IMR-90 (cell line): ENCODE results near the gene OSBPL6. TPM values are rescaled to one million over a fixed set of nuclear protein-coding genes. Genes with fewer than 3 reads are reported as not detected.

ENCODE experiments used
- ATAC-seq: fragments of 200-7000 bp; cut with Tn5 transposase; 2 replicates; pipeline ENCODE4 v1.9.1; 2020; ENCODE audit warnings: low read depth, mild to moderate bottlenecking, moderate library complexity
- BruUV-seq: library from RNA; stranded (reverse); fragments of 400-500 nt; replicated peaks from 2 replicates; lab custom pipeline; 2021; lab: Mats Ljungman, UMichigan
- CTCF ChIA-PET: fragments of 300-600 bp; formaldehyde crosslinking; extraction: SDS; loops from one replicate; lab custom pipeline; 2021; ENCODE audit warnings: antibody characterized with exemption; lab: Yijun Ruan, JAX
- POLR2A ChIA-PET: fragments of 300-600 bp; sonication (Branson Sonifier 250); formaldehyde crosslinking; loops from one replicate; lab custom pipeline; 2022; ENCODE audit warnings: antibody characterized with exemption; ENCODE audit not compliant: unreplicated experiment; lab: Charles Lee
- DNase-seq: peaks from one replicate; pipeline ENCODE4 v3.0.0; 2013
- H2AFZ ChIP-seq: replicated peaks from 2 replicates; pipeline ENCODE3; 2013; ENCODE audit warnings: low read length, mild to moderate bottlenecking; ENCODE audit not compliant: poor library complexity
- H2AK5ac ChIP-seq: 2 replicates; pipeline ENCODE4 v1.6.1; 2013; ENCODE audit warnings: low read depth, low read length, inconsistent platforms
- H2AK9ac ChIP-seq: replicated peaks from 2 replicates; pipeline ENCODE3; 2013; ENCODE audit warnings: mild to moderate bottlenecking, low read depth, low read length, moderate library complexity; ENCODE audit not compliant: poor library complexity
- H2BK120ac ChIP-seq: 2 replicates; pipeline ENCODE4 v1.6.1; 2013; ENCODE audit warnings: low read depth, low read length, inconsistent platforms
- H2BK15ac ChIP-seq: 3 replicates; pipeline ENCODE4 v1.6.1; 2013; ENCODE audit warnings: low read depth, low read length, inconsistent platforms
- H2BK20ac ChIP-seq: 2 replicates; pipeline ENCODE4 v1.6.1; 2013; ENCODE audit warnings: low read depth, mild to moderate bottlenecking, inconsistent platforms, low read length, moderate library complexity
- H2BK5ac ChIP-seq: 2 replicates; pipeline ENCODE4 v1.6.1; 2013; ENCODE audit warnings: mild to moderate bottlenecking, low read depth, low read length, inconsistent platforms; ENCODE audit not compliant: poor library complexity, severe bottlenecking
- H3K14ac ChIP-seq: replicated peaks from 2 replicates; pipeline ENCODE4 v1.6.1; 2013; ENCODE audit warnings: low read depth, low read length, inconsistent platforms
- H3K18ac ChIP-seq: 2 replicates; pipeline ENCODE4 v1.6.1; 2013; ENCODE audit warnings: low read depth, low read length, control low read depth
- H3K23ac ChIP-seq: 2 replicates; pipeline ENCODE4 v1.6.1; 2013; ENCODE audit warnings: low read depth, low read length, inconsistent platforms
- H3K27ac ChIP-seq: 2 replicates; pipeline ENCODE4 v1.5.1; 2013; ENCODE audit warnings: mild to moderate bottlenecking, control low read depth, low read length; ENCODE audit not compliant: insufficient read depth
- H3K27me3 ChIP-seq: 2 replicates; pipeline ENCODE4 v1.6.1; 2013; ENCODE audit warnings: low read length; ENCODE audit not compliant: control insufficient read depth, insufficient read depth
- H3K36me3 ChIP-seq: 2 replicates; pipeline ENCODE4 v1.6.1; 2013; ENCODE audit warnings: low read length, mixed read lengths; ENCODE audit not compliant: control insufficient read depth, insufficient read depth
- H3K4ac ChIP-seq: 2 replicates; pipeline ENCODE4 v1.6.1; 2013; ENCODE audit warnings: low read depth, low read length, inconsistent platforms
- H3K4me1 ChIP-seq: 2 replicates; pipeline ENCODE4 v1.6.1; 2013; ENCODE audit warnings: low read length, mixed read lengths; ENCODE audit not compliant: control insufficient read depth, insufficient read depth
- H3K4me2 ChIP-seq: 2 replicates; pipeline ENCODE4 v1.6.1; 2013; ENCODE audit warnings: low read depth, mild to moderate bottlenecking, control low read depth, low read length, moderate library complexity
- H3K4me3 ChIP-seq: 2 replicates; pipeline ENCODE4 v1.5.1; 2013; ENCODE audit warnings: low read depth, mild to moderate bottlenecking, control low read depth, low read length, moderate library complexity; ENCODE audit not compliant: insufficient read depth
- H3K56ac ChIP-seq: 2 replicates; pipeline ENCODE4 v1.6.1; 2013; ENCODE audit warnings: low read length, inconsistent platforms; ENCODE audit not compliant: insufficient read depth; ENCODE audit errors: extremely low read depth
- H3K79me1 ChIP-seq, 2 experiments: 2 replicates each; pipeline ENCODE4 v1.6.1; 2013; ENCODE audit warnings: low read length in 2 of 2, inconsistent platforms in 1 of 2, low read depth in 1 of 2
- H3K9ac ChIP-seq: 2 replicates; pipeline ENCODE4 v1.6.1; 2013; ENCODE audit warnings: low read depth, low read length, control low read depth
- H3K9me1 ChIP-seq: 2 replicates; pipeline ENCODE4 v1.6.1; 2013; ENCODE audit warnings: low read length, inconsistent platforms; ENCODE audit not compliant: insufficient read depth
- H3K9me3 ChIP-seq: 2 replicates; pipeline ENCODE4 v1.6.1; 2013; ENCODE audit warnings: low read length; ENCODE audit not compliant: control insufficient read depth, insufficient read depth
- H4K20me1 ChIP-seq: 2 replicates; pipeline ENCODE4 v1.6.1; 2013; ENCODE audit warnings: low read length, inconsistent platforms; ENCODE audit not compliant: insufficient read depth
- H4K5ac ChIP-seq: 2 replicates; pipeline ENCODE4 v1.6.1; 2013; ENCODE audit warnings: mild to moderate bottlenecking, low read depth, low read length, control low read depth
- H4K8ac ChIP-seq, 2 experiments: 2 replicates each; pipeline ENCODE4 v1.6.1; 2013; ENCODE audit warnings: low read depth in 2 of 2, low read length in 2 of 2, control low read depth in 1 of 2, inconsistent platforms in 1 of 2
- H4K91ac ChIP-seq: 2 replicates; pipeline ENCODE4 v1.6.1; 2013; ENCODE audit warnings: low read depth, low read length, inconsistent platforms; ENCODE audit not compliant: insufficient read depth
- RAD21 ChIP-seq: IDR thresholded peaks from 2 replicates; pipeline ENCODE4 v1.6.1; 2012; ENCODE audit warnings: low read length, improper control_type of control experiment
- WGBS, 2 experiments: methylation state at CpG; one replicate each; pipeline versions ENCODE4 v1.1.5 to v1.1.7; 2013; ENCODE audit warnings: missing lambda C conversion rate in 2 of 2; ENCODE audit not compliant: insufficient read length in 1 of 2; ENCODE audit errors: extremely low coverage in 2 of 2; 5-methylcytosine and 5-hydroxymethylcytosine counted together
- dilution Hi-C: fragments of 300-500 bp; cut with HindIII; formaldehyde crosslinking; loops from one replicate; pipeline ENCODE4 v1.14.3; 2018; ENCODE audit warnings: low sequenced_read_pairs; ENCODE audit not compliant: unreplicated experiment
- in situ Hi-C: fragments of 300-500 bp; cut with MboI; formaldehyde crosslinking; loops from 3 replicates; pipeline ENCODE4 v1.14.3; 2019; ENCODE audit warnings: low sequenced_read_pairs, inconsistent platforms, mixed read lengths
- intact Hi-C: fragments of 100-400 bp; cut with micrococcal nuclease; formaldehyde crosslinking; loops from 2 replicates; pipeline ENCODE4 v1.10.0; 2022
- polyA plus RNA-seq, 3 experiments: library from polyadenylated mRNA; depleted of rRNA; stranded (reverse); fragments of >200 nt; gene quantifications; 2 replicates each; pipeline ENCODE4 v1.2.3, GENCODE V29; 2012; ENCODE audit warnings: low replicate concordance in 1 of 3
- total RNA-seq: library from RNA; depleted of rRNA; stranded (reverse); fragments of >200 nt; gene quantifications from 2 replicates; pipeline ENCODE4 v1.2.3, GENCODE V29; 2012

OSBPL6 gene
- total and polyA plus RNA-seq, 2 of the 4 experiments (the other 2 are of a cell fraction): 3.2 to 3.7 TPM

DNA sequence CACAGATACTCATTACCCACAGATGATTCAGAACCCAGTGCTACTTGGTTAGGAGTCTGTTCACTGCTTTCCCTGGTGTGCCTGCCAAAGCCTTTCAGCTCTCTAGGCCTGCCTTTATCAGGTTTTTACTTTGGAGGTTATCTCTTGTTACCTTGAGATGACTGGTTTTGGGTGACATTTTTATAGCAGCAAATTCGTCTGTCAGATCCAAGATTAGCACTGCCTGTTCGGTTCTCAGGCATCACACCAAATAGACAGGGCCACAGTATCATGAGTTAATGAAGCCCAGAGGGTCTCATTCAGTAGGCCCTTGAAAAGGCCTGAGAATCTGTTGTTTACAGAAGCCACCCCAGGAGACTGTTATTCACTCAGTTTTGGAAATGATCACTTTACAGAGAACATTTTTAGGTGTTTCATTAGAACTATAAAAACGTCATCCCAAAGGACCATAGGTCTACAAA lies 121.2 kb downstream of the OSBPL6 start:
- DNase-seq (no peak), ATAC-seq (no peak)
- no peaks in the 10 kb centered on the region for H3K36me3 ChIP-seq
- no peak overlapping the region for H2AK5ac ChIP-seq
- no peak overlapping the region for H2BK5ac ChIP-seq
- H4K20me1 ChIP-seq: no peaks in the 10 kb centered on the region
- no peak overlapping the region for H2AK9ac ChIP-seq
- no peak overlapping the region for H4K91ac ChIP-seq
- H3K56ac ChIP-seq: no peak overlapping the region
- CTCF ChIA-PET: interaction anchor here (1.2 to 1.3 kb wide), 2 partner anchors 9 to 104 kb away, joined by 4 to 5 read pairs; no protein-coding TSS in a partner anchor
- dilution Hi-C loops: no loop called here
- no peaks in the 10 kb centered on the region for H3K79me1 ChIP-seq
- no peak overlapping the region for H4K5ac ChIP-seq
- no peak overlapping the region for H3K18ac ChIP-seq
- H2BK15ac ChIP-seq: no peak overlapping the region
- intact Hi-C loops: no loop called here
- H3K14ac ChIP-seq: no peak overlapping the region
- H3K27ac ChIP-seq: no peak overlapping the region
- H3K9ac ChIP-seq: no peak overlapping the region
- POLR2A ChIA-PET: no interaction called here
- no peak overlapping the region for H3K23ac ChIP-seq
- no peaks in the 10 kb centered on the region for H3K9me3 ChIP-seq
- 60% methylated on average over 1 of the region's 3 CpGs; no CpG with 5 or more reads in 1 of the 2 experiments for WGBS, 2 experiments
- BruUV-seq: no TSS peak
- peaks cover 5% of the 10 kb centered on the region; the same call in 1 of the 2 replicates for H3K9me1 ChIP-seq
- no peak overlapping the region for H3K4ac ChIP-seq
- no peaks in the 10 kb centered on the region for H3K4me1 ChIP-seq
- H2BK120ac ChIP-seq: no peak overlapping the region
- TF ChIP-seq RAD21: no peak
- no peak overlapping the region for H4K8ac ChIP-seq
- H2AFZ ChIP-seq: no peak overlapping the region
- H3K27me3 ChIP-seq: no peaks in the 10 kb centered on the region
- H3K4me2 ChIP-seq: no peak overlapping the region
- H3K4me3 ChIP-seq: no peak overlapping the region
- H2BK20ac ChIP-seq: no peak overlapping the region
- in situ Hi-C loops: no loop called here
